Fibroblast of lung (primary cell): ENCODE measurements around the gene FGF14.

ENCODE experiments used
- EZH2 ChIP-seq: IDR thresholded peaks from 2 replicates; pipeline ENCODE4 v1.5.1; 2012; ENCODE audit warnings: low read length, control low read depth, mild to moderate bottlenecking; ENCODE audit errors: missing control alignments
- TF ChIP-seq, protein P1 (sequence below), 2 donors: IDR thresholded peaks in 1 of 2; conservative IDR thresholded peaks in 1 of 2; 1 replicate in 1 of 2; 2 replicates in 1 of 2; pipeline ENCODE4 v1.5.1; 2011 to 2012; ENCODE audit warnings: low read length in 2 of 2, control low read depth in 1 of 2, inconsistent platforms in 1 of 2, low read depth in 1 of 2, mild to moderate bottlenecking in 1 of 2

DNA sequence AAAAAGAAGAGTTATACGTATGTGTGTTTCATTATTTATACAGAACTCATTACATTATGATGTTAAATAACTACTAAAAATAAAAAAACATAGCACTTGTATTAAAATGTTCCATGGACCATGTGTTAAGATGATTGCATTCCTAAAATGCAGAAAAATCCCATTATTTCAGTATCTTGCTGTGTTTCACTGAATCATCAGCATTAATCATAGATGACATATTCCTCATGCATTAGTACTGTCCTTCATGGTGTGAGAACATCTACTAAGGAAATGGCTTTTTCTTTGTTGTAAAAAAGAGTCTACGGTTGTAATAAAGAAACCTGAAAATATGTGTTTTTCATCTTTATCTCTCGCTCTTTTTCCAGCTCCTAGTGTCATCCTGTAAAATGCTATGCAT, 416.5 kb downstream of the FGF14 start:
- TF ChIP-seq, protein P1, sequence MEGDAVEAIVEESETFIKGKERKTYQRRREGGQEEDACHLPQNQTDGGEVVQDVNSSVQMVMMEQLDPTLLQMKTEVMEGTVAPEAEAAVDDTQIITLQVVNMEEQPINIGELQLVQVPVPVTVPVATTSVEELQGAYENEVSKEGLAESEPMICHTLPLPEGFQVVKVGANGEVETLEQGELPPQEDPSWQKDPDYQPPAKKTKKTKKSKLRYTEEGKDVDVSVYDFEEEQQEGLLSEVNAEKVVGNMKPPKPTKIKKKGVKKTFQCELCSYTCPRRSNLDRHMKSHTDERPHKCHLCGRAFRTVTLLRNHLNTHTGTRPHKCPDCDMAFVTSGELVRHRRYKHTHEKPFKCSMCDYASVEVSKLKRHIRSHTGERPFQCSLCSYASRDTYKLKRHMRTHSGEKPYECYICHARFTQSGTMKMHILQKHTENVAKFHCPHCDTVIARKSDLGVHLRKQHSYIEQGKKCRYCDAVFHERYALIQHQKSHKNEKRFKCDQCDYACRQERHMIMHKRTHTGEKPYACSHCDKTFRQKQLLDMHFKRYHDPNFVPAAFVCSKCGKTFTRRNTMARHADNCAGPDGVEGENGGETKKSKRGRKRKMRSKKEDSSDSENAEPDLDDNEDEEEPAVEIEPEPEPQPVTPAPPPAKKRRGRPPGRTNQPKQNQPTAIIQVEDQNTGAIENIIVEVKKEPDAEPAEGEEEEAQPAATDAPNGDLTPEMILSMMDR (conservative IDR thresholded peaks at IDR 0.05 in 1 of 2, IDR thresholded peaks at IDR 0.05 in 1 of 2; ENCODE audit: low read depth in 1 of 2, low read length in 2 of 2), result no peak
- TF ChIP-seq EZH2, result no peak
